Left ventricle myocardium superior (tissue), 1 donor: ENCODE measurements around the gene CHD5. TPM values are rescaled to one million over a fixed set of nuclear protein-coding genes. Genes with fewer than 3 reads are reported as not detected.
A peak's percentile ranks its signal among the peaks of the same experiment; 100 is the strongest.

Experiments used
- ATAC-seq: fragments of 200-7000 bp; cut with Tn5 transposase; one replicate; pipeline ENCODE4 v1.9.1; 2020; ENCODE audit warnings: mild to moderate bottlenecking, moderate library complexity
- DNase-seq: peaks from one replicate; pipeline ENCODE4 v3.0.0-alpha.2; 2020
- intact Hi-C: fragments of 100-400 bp; cut with micrococcal nuclease; formaldehyde crosslinking; loops from one replicate; pipeline ENCODE4 v1.11.0; 2022
- total RNA-seq: library from RNA; stranded (reverse); fragmentation: NEBNext Ultra II Directional; extraction: Animal tissue kit (Norgen Biotek cat#: 25700); gene quantifications from one replicate; pipeline ENCODE4 v1.2.1, GENCODE V29; 2021
- donor health status: DM: no; HTN: yes; CAD: no; lungs with severe emphysema.

The CHD5 gene
- total RNA-seq, 1 donor from 2014 or later = 0.12 TPM

DNA sequence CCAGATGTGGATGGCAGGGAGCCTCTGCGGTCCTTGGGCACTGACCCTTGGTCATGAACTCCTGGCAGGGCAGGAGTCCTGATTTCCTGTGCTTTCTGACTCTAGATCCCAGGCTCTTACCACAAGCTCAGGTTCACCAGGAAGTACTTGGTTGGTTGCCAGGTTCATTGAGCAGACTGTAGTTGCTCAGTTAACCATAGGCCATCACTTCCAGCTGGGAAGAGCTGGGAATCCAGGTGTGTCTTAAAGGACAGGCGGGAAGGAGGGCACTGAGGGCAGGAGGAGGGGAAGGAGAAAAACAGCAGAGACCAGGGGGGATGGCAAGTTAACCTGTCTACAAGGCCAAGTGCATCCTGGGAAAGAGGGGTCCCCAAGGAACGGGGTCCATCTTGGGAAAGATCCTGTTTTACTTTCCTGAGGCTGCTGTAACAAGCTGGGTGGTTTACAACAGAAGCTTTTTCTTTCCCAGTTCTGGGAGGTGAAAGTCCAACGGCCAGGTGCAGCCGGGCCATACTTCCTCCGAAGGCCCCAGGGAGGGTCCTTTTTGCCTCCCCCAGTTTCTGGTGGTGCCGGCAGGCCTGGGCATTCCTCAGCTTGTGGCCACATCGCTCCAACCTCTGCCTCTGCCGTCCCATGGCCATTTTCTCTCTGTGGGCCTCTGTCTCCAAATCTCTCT lies 122.8 kb downstream of the CHD5 start:
- intact Hi-C loops = no loop called here
- no peak for ATAC-seq
- no peak for DNase-seq

DNA sequence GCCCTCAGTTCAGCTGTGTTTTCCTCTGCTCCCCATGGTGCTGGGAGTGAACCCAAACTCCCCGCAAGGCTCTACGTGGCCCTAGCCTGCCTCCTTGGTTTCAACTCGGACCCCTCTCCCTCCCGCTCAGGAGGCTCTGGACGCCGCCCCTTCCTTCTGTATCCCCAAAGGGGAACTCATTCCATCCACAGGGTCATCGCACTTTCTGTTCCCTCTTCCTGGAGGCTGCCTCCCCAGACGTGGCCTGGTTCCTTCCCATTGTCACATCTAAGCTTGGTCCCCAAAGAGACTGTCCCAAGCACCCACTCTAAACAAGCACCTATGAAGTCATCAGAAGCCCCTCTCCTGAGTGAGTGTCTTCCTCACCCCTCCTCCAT lies 123.6 kb downstream of the CHD5 start:
- intact Hi-C loops = no loop called here
- peak; percentile 41 for ATAC-seq
- no peak for DNase-seq

DNA sequence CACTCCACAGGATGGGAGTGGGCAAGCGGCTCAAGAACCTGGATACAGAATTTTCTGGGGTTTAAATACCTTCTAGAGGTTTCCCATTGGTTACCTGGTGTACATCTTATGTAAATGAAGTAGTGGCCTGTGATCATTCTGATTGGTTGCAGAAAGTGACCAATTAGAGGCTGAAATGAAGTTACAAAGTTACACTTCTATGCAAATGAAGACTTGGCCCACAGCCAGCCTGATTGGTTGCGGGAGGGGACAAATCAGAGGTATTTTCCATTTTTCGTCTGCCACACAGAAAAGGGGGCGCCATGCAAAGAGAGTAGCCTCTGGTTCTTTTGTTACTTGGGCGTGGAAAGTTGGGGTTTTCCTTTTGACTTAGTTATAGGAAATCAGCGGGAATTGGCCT lies 125.5 kb downstream of the CHD5 start:
- no peak for ATAC-seq
- no peak for DNase-seq

DNA sequence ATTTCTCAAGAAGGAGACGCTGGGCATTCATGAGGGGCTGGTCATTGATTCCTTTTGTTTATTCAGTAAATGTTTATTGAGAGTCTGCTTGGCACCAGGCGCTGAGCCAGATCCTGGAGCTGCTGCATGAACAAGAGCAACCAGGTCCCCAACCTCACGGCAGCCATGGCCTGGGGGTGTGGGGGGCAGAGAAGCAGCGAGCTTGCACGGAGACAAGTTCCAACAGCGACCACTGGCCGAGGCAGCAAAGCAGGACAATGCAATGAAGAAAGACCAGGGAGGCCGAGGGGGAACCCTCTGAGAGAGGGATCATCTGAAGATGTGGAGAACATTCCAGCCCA lies 126.9 kb downstream of the CHD5 start:
- no peak for DNase-seq
- ATAC-seq = no peak
- intact Hi-C loops = no loop called here

More for the DNA sequence above, 125.5 kb downstream of the CHD5 start:
- intact Hi-C loops = no loop called here

DNA sequence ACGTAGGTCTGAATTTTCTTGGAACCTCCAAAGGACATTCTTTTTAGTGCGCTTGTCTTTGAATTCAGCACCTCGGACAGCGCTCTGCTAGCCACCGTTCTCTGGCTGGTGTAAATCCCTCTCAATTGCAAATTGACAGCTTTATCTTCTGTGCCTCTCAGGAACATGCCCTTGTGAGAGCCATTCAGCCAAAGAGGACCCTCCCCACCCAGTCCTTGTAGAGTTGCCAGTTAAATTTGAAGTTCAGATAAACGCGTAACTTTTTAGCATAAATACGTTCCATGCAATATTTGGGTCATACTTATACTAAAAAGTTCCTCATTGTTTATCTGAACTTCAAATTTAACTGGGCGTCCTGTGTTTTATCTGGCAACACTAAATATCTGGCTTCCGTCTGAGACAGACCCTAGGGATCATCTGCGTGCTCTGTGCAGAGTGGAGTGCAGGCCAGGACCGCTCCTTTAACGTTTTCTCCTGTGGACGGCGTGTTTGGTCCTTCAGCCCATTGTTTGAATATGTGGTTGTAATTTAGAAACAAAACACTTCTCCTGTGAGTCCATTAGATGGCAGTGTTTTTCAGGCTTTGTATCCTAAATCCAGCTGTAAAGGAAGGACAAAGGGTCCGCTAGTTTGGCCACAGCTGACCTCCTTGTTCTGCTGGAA lies 127.4 kb downstream of the CHD5 start:
- intact Hi-C loops = no loop called here
- ATAC-seq (peak; percentile 65), DNase-seq (peak; percentile 72)

Other genes starting within 250 kb of the CHD5 start
- 4.9 TPM for gene NPHP4, start 187.9 kb downstream of the CHD5 start, total RNA-seq
- gene KCNAB2, start 134.4 kb downstream of the CHD5 start, total RNA-seq = 18.5 TPM
- 248 TPM for gene RPL22, start 19.3 kb upstream of the CHD5 start, total RNA-seq
- 82.3 TPM for gene RNF207, start 25.8 kb upstream of the CHD5 start, total RNA-seq
- 52.9 TPM for gene ICMT, start 55.6 kb upstream of the CHD5 start, total RNA-seq
- gene HES3, start 63.9 kb upstream of the CHD5 start, total RNA-seq = not detected
- 7.7 TPM for gene GPR153, start 80.8 kb upstream of the CHD5 start, total RNA-seq
- 7.8 TPM for gene ACOT7, start 213.4 kb upstream of the CHD5 start, total RNA-seq
- not detected for gene HES2, start 239.6 kb upstream of the CHD5 start, total RNA-seq
- 0.77 TPM for gene ESPN, start 244.5 kb upstream of the CHD5 start, total RNA-seq